Esophagus squamous epithelium (tissue), 4 donors: ENCODE data around the gene LHFPL4.

ENCODE experiments used
- CTCF ChIP-seq, 6 experiments: fragments of 450-650 bp in 4 of 6; fragments of 200-600 bp in 2 of 6; sonication (generic) in 2 of 6; IDR thresholded peaks; one replicate each; pipeline ENCODE4 v1.5.1; 2016 to 2019; ENCODE audit warnings: antibody characterized with exemption in 6 of 6, mild to moderate bottlenecking in 4 of 6, moderate library complexity in 4 of 6
- POLR2A ChIP-seq, 4 donors: fragments of 450-650 bp; IDR thresholded peaks; one replicate each; pipeline ENCODE4 v1.6.1; 2017; ENCODE audit warnings: antibody characterized with exemption in 4 of 4, mild to moderate bottlenecking in 4 of 4, moderate library complexity in 3 of 4

- TF ChIP-seq POLR2A (IDR thresholded peaks at IDR 0.05) (no peak), CTCF (IDR thresholded peaks at IDR 0.05) (no peak)
Observed at GRCh38 chr3:9582332-9582731, 28.7 kb upstream of the LHFPL4 start.
